Cardiac muscle cell (in vitro differentiated cells and primary cell): ENCODE data around the gene RSPH4A. TPM values are rescaled to one million over a fixed set of nuclear protein-coding genes. Genes with fewer than 3 reads are reported as not detected.
"Not testable (repeated sequence)": the region's sequence is repeated elsewhere in the genome, so short reads cannot be mapped to it uniquely, and the experiment has no call there.

Experiments used
- DNase-seq, 2 donors: peaks; one replicate each; pipeline versions ENCODE4 v3.0.0 to v3.0.0-alpha.2; 2010 to 2017; ENCODE audit warnings: low read depth in 1 of 2, low spot score in 1 of 2
- H3K27ac ChIP-seq: fragments of 200-600 bp; sonication (generic); 2 replicates; pipeline ENCODE4 v1.5.1; 2016
- H3K27me3 ChIP-seq: fragments of 200-600 bp; sonication (generic); 2 replicates; pipeline ENCODE4 v1.6.0; 2016; ENCODE audit warnings: control low read depth
- H3K36me3 ChIP-seq: fragments of 200-600 bp; sonication (generic); 2 replicates; pipeline ENCODE4 v1.5.1; 2016; ENCODE audit warnings: control low read depth
- H3K4me1 ChIP-seq: fragments of 200-600 bp; sonication (generic); 2 replicates; pipeline ENCODE4 v1.8.1; 2017; ENCODE audit warnings: low read depth, mild to moderate bottlenecking, mixed run types
- H3K4me3 ChIP-seq: fragments of 200-600 bp; sonication (generic); 2 replicates; pipeline ENCODE4 v1.5.1; 2016; ENCODE audit warnings: mild to moderate bottlenecking
- H3K9me3 ChIP-seq: fragments of 200-600 bp; sonication (generic); 2 replicates; pipeline ENCODE4 v1.5.1; 2017; ENCODE audit warnings: low read depth, mild to moderate bottlenecking, control low read depth
- CTCF ChIP-seq: IDR thresholded peaks from 2 replicates; pipeline ENCODE4 v1.5.1; 2012; ENCODE audit warnings: low read depth, mild to moderate bottlenecking, low read length
- polyA plus RNA-seq: library from polyadenylated mRNA; unstranded; fragments of >200 nt; fragmentation: Nextera tagmentation; extraction: Ambion mirVana; gene quantifications from 2 replicates; pipeline ENCODE4 v1.2.1, GENCODE V29; 2016
- total RNA-seq: library from RNA; depleted of rRNA; stranded (reverse); fragments of >200 nt; gene quantifications from 2 replicates; pipeline ENCODE4 v1.2.3, GENCODE V29; 2016

RSPH4A gene
- total and polyA plus RNA-seq, 2 experiments from 2014 or later: 0.21 to 0.81 TPM

- Histone ChIP-seq H3K4me3 (no peak overlapping the region), H3K27ac (no peak overlapping the region), H3K36me3 (peaks cover 6% of the 10 kb centered on the region), H3K4me1 (peaks cover 13% of the 10 kb centered on the region), H3K27me3 (no peaks in the 10 kb centered on the region), H3K9me3 (no peaks in the 10 kb centered on the region)
- DNase-seq: no peak
- TF ChIP-seq CTCF: no peak
Measured at GRCh38 chr6:116662202-116662601, 45.9 kb downstream of the RSPH4A start.

GRCh38 chr6:116663308-116663707 lies 47.0 kb downstream of the RSPH4A start:
- no peak for TF ChIP-seq CTCF
- peaks cover 4% of the 10 kb centered on the region for H3K36me3 ChIP-seq
- no peak for DNase-seq
- no peaks in the 10 kb centered on the region for H3K9me3 ChIP-seq
- no peak overlapping the region for H3K4me3 ChIP-seq
- peaks cover 19% of the 10 kb centered on the region for H3K4me1 ChIP-seq
- H3K27me3 ChIP-seq: no peaks in the 10 kb centered on the region
- H3K27ac ChIP-seq: no peak overlapping the region

GRCh38 chr6:116664169-116664568 lies 47.9 kb downstream of the RSPH4A start:
- H3K27me3 ChIP-seq, DNase-seq, H3K36me3 ChIP-seq, H3K4me3 ChIP-seq, H3K27ac ChIP-seq, H3K9me3 ChIP-seq: not testable (repeated sequence)
- H3K4me1 ChIP-seq: peaks cover 19% of the 10 kb centered on the region

- H3K4me1 ChIP-seq: peaks cover 19% of the 10 kb centered on the region
- no peaks in the 10 kb centered on the region for H3K27me3 ChIP-seq
- H3K4me3 ChIP-seq: no peak overlapping the region
- TF ChIP-seq CTCF: no peak
- H3K9me3 ChIP-seq: no peaks in the 10 kb centered on the region
- DNase-seq: no peak
- no peak overlapping the region for H3K27ac ChIP-seq
- H3K36me3 ChIP-seq: no peaks in the 10 kb centered on the region
Measured at GRCh38 chr6:116665464-116665863, 49.2 kb downstream of the RSPH4A start.

- Histone ChIP-seq H3K4me3 (no peak overlapping the region), H3K27me3 (no peaks in the 10 kb centered on the region), H3K36me3 (no peaks in the 10 kb centered on the region), H3K4me1 (peaks cover 19% of the 10 kb centered on the region), H3K9me3 (no peaks in the 10 kb centered on the region), H3K27ac (no peak overlapping the region)
- DNase-seq: no peak
- TF ChIP-seq CTCF: no peak
Measured at GRCh38 chr6:116666869-116667268, 50.6 kb downstream of the RSPH4A start.

GRCh38 chr6:116667623-116668022 lies 51.3 kb downstream of the RSPH4A start:
- no peak for DNase-seq
- Histone ChIP-seq H3K27me3 (no peaks in the 10 kb centered on the region), H3K9me3 (no peaks in the 10 kb centered on the region), H3K27ac (peak overlapping the region; percentile 83), H3K4me3 (peak overlapping the region; percentile 75), H3K4me1 (peaks cover 19% of the 10 kb centered on the region), H3K36me3 (no peaks in the 10 kb centered on the region)
- no peak for TF ChIP-seq CTCF
